Posterior vena cava (tissue), 2 donors: ENCODE measurements around the gene MFSD6L. TPM values are rescaled to one million over a fixed set of nuclear protein-coding genes. Genes with fewer than 3 reads are reported as not detected.
"Not testable (repeated sequence)": the region's sequence is repeated elsewhere in the genome, so short reads cannot be mapped to it uniquely, and the experiment has no call there.

Experiments used
- DNase-seq: peaks from one replicate; pipeline ENCODE4 v3.0.0-alpha.2; 2020; ENCODE audit warnings: low spot score
- intact Hi-C, 2 donors: fragments of 100-400 bp; cut with DNase I; formaldehyde crosslinking; loops; one replicate each; pipeline versions ENCODE4 v1.14.1 to v1.14.2; 2022 to 2023
- total RNA-seq, 2 donors: library from RNA; stranded (reverse); fragmentation: NEBNext Ultra II Directional; extraction: Animal tissue kit (Norgen Biotek cat#: 25700); gene quantifications; one replicate each; pipeline ENCODE4 v1.2.1, GENCODE V29; 2021
- donor health status: DM: yes; HTN: yes; CAD: no.
- donor health status: DM: yes; HTN: yes; CAD: no.

Gene MFSD6L
- total RNA-seq, 2 donors from 2014 or later, result 0.19 TPM; not detected in 1

- intact Hi-C loops, result no loop called here
- no peak for DNase-seq
Observed at GRCh38 chr17:8828517-8828875, 29.3 kb upstream of the MFSD6L start.

- no peak for DNase-seq
- intact Hi-C loops, result no loop called here
Observed at GRCh38 chr17:8826808-8827435, 27.8 kb upstream of the MFSD6L start.

DNA sequence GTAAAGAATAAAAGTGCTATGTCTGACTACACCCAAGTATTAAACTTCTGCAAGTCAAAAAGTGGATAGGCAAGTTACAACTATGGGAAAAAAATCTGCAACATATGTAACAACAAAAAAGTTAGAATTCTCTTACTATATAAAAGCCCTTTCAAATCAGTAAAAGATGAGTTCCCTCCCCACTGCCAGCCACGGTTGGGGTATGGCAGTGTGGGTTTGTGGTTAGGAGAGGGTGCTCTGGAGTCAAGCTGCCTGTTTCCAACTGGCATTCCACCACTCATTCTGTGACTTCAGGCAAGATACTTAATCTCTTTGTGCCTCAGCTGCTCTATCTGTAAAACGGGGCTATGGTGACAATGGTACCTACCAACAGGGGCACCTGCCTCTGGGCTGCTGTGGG, 26.6 kb upstream of the MFSD6L start:
- intact Hi-C loops, result no loop called here
- DNase-seq, result no peak

DNA sequence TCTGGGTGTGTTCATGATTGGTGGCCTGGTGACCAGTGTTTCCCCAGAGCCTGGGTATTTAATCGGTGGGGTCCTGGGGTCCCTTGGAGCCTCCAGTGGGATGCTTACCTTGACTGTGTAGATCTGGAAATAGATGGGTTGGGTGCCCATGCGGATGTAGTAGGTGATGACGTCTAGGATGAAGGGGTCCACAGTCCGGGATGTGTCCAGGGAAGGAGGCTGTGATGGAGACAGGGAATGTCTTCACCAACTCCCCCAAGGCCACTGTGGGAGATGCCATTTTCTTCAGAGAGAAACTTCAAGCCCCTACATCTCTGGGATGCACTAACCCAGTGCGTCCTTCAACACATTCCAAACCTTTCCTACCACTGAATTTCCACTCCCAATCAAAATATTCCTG, 24.1 kb upstream of the MFSD6L start:
- intact Hi-C loops, result no loop called here

GRCh38 chr17:8822401-8823035, 23.4 kb upstream of the MFSD6L start:
- intact Hi-C loops, result no loop called here
- no peak for DNase-seq

More for the DNA sequence above, 24.1 kb upstream of the MFSD6L start:
- DNase-seq, result no peak

GRCh38 chr17:8821446-8822105, 22.4 kb upstream of the MFSD6L start:
- intact Hi-C loops, result no loop called here
- peak; percentile 70 for DNase-seq

DNA sequence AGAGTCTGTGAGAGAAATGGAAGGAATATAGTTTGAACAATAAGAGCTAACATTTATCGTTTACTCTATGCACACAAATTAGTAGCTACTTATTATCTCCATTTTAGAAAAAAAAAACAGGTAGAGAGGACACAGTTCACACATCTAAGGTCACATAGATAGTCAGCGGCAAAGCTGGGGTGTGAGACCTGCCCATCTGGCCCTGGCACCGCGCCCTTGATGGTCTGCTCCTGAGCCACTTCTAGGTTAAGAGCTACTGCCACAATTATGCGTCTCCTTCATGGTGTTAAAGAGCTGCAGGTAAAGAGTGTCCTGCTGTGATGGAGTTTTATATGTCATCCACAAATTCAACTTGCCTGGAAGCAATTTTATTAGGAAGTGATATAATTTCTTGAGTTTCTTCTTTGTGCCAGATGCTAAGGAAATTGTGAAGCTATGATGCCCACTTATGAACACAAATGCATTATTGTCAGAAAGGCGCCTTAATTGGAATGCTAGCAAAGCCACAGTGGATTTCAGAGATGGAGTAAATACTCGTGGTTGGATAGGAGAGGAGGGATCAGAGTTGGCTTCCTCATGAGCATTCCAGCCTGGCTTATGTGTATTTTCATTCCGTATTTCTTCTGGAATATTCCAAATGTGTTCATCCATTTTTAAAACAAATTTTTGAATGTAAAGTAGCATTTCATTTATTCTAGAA, 21.3 kb upstream of the MFSD6L start:
- intact Hi-C loops, result no loop called here
- no peak for DNase-seq

- intact Hi-C loops, result no loop called here
- peak; percentile 53 for DNase-seq
Observed at GRCh38 chr17:8818654-8819330, 19.6 kb upstream of the MFSD6L start.

GRCh38 chr17:8818047-8818446, 18.9 kb upstream of the MFSD6L start:
- peak; percentile 58 for DNase-seq
- intact Hi-C loops, result no loop called here

DNA sequence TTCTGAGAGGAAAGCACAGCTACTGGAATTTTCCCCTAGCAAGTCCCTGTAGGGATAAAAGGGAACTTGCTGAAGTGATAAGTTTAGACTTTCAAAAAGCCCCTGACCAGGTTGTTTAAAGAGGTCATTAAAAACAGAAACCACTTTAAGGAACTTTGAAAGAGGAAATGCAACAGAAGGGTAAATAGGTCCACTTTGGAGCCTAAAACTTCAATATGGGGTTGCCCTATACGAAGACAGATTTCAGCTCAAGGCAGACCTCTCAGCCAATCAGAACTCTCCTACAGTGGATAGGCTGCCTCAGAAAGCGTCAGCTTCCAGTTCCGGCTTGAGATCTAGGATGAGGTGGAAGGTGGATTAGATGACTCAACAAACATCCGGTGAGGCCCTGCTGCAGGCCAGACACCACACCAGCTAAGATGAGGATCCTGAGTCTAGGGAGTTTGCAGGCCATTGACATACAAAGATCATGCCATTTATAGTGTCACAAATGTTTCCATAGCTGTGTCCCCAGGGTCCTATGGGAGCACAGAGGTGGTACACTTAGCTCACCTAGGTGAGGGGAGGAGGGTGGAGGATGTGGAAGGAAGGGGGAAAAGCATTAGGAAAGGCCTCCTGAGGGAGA, 7.9 kb upstream of the MFSD6L start:
- no peak for DNase-seq
- intact Hi-C loops, result no loop called here

GRCh38 chr17:8806253-8806925, 7.2 kb upstream of the MFSD6L start:
- DNase-seq, result no peak
- intact Hi-C loops, result no loop called here

- DNase-seq, intact Hi-C loops: not testable (repeated sequence)
Observed at GRCh38 chr17:8805396-8805795, 6.2 kb upstream of the MFSD6L start.

DNA sequence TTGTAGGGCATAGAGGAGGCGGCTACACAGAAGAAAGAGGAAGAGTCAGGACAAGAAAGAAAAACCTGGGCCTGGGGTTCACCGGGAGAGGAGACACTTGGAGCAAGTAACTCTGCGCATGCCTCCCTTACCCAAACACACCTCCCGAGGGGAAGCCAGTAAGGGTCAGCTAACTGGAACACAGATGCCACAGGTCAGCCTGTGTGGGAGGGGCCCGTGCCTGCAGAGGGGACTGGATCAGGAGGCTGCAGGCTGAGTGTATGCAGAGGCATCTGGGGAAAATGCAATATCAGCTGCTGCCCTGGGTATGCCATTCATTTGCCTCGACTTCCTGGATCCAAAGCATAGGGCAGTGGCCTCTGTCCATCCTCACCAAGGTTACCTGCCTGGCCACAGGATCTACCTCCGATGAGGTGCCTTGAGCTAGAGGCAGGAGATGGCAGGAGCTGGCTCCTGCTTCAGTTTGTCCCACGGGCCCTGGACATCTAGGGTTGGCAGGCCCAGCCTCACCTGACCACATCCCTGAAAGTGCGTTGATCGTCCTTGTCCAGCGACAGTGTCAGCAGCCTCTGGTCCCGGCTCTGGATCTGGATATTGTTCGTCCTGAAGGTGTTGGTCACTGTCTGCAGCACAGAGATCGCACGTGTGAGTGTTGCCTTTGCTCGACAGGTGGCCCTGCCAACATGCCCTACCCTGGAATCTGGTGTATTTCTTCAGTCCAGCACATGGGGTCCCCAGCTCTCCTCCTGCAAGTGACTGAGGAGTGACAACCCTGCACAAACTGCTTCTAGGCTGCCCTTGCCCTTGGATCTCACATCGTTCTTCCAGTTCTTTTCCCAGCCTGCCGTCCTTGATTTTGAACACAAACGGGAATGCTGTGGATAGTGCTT, 4.6 kb upstream of the MFSD6L start:
- no peak for DNase-seq
- intact Hi-C loops, result no loop called here

DNA sequence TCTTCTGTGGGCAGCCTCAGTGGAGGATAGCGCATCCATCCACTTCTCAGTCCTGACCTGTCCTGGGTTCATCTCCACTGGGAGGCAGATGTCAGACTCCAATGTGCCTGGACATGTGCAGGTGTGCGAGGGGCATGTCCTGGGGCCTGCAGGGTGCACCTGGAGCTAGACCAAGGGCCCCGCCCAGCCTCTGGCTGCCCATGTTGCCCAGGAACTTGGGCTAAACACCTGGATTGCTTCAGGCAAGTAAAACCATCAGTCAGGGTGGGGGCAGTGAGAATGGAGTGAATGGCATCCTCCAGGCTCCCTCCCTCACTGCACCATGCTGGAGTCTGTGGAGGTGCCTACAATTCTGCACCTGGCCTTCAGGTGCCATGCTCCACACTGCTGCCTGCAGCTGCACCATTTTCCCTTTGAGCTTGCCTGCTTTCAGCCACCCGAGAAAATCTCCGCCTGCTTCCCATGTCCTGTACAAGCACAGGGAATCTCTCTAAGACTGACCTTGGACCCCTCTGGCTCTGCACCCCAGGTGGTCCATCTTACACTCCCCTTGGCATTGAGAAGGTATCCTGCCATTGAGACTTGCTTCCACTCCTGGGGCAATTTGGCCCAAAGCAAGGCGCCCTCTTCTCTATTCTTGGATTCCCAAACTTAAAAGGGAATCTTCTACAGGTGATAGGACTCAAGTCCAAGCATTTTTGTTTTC, 2.1 kb upstream of the MFSD6L start:
- no peak for DNase-seq
- intact Hi-C loops, result no loop called here

DNA sequence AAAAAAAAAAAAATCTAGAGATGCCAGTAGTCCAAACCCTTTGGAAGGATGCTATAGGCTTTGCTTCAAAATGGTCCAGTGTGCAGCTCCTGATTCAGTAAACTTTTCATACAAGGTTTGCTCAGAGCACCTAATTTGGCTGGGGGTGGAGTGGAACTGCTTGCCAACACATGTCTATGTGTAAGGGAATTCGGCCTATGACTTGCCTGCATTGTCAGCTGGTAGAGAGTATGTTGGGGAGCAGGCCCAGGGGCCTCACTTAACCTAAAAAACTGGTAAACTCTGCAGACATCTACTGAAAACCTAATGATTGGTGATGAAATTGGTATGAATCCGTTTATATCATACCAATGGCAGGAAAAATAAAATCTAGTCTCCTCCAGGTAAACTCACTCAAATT, 1.5 kb upstream of the MFSD6L start:
- no peak for DNase-seq
- intact Hi-C loops, result no loop called here

GRCh38 chr17:8799570-8800212, 526 bp upstream of the MFSD6L start:
- intact Hi-C loops, result no loop called here
- no peak for DNase-seq
